GM12878 (cell line): ENCODE measurements around the gene STYXL1. TPM values are rescaled to one million over a fixed set of nuclear protein-coding genes. Genes with fewer than 3 reads are reported as not detected.
"Not testable (repeated sequence)": the region's sequence is repeated elsewhere in the genome, so short reads cannot be mapped to it uniquely, and the experiment has no call there.

ENCODE experiments used
- ATAC-seq: fragments of 200-7000 bp; cut with Tn5 transposase; 3 replicates; pipeline ENCODE4 v1.9.1; 2020; ENCODE audit warnings: mild to moderate bottlenecking, moderate library complexity
- BruUV-seq: library from RNA; stranded (reverse); fragments of 400-500 nt; replicated peaks from 2 replicates; lab custom pipeline; 2021; lab: Mats Ljungman, UMichigan
- CTCF ChIA-PET: fragments of 300-600 bp; sonication (Branson Sonifier 250); formaldehyde crosslinking; extraction: SDS; loops from one replicate; lab custom pipeline; 2021; ENCODE audit warnings: inconsistent platforms; lab: Yijun Ruan, JAX
- POLR2A ChIA-PET: fragments of 350-600 bp; formaldehyde crosslinking; extraction: SDS; loops from one replicate; lab custom pipeline; 2021; ENCODE audit warnings: inconsistent platforms; lab: Charles Lee
- RAD21 ChIA-PET: fragments of 300-600 bp; sonication (Branson Sonifier 250); formaldehyde crosslinking; loops from one replicate; lab custom pipeline; 2023; ENCODE audit warnings: antibody characterized with exemption; ENCODE audit not compliant: unreplicated experiment; lab: Charles Lee
- SMC1A ChIA-PET: fragments of 300-600 bp; sonication (Branson Sonifier 250); formaldehyde crosslinking; loops from one replicate; lab custom pipeline; 2023; ENCODE audit not compliant: unreplicated experiment, uncharacterized antibody; lab: Charles Lee
- DNase-seq: peaks from one replicate; pipeline ENCODE4 v3.0.0-alpha.2; 2011; ENCODE audit warnings: low read depth, low spot score
- FAIRE-seq: peaks from 3 replicates; lab custom pipeline; 2011; peaks lifted over from hg19 to GRCh38; lab: Jason Lieb, UNC
- H2AFZ ChIP-seq: 2 replicates; pipeline ENCODE4 v1.6.0; 2011; ENCODE audit warnings: low read depth, low read length, control low read depth; ENCODE audit not compliant: control insufficient read depth
- H3K27ac ChIP-seq: 2 replicates; pipeline ENCODE4 v1.5.1; 2011; ENCODE audit warnings: control low read depth; ENCODE audit not compliant: control insufficient read depth, insufficient read depth
- H3K27me3 ChIP-seq, 2 experiments: replicated peaks in 1 of 2; 2 replicates each; pipeline versions ENCODE4 v1.6.0 to v1.6.1; 2011; ENCODE audit warnings: low read length in 1 of 2; ENCODE audit not compliant: control insufficient read depth in 2 of 2, insufficient read depth in 2 of 2
- H3K36me3 ChIP-seq, 2 experiments: 2 replicates each; pipeline ENCODE4 v1.5.1; 2011; ENCODE audit warnings: low read length in 1 of 2; ENCODE audit not compliant: control insufficient read depth in 2 of 2, insufficient read depth in 2 of 2
- H3K4me1 ChIP-seq: 2 replicates; pipeline ENCODE4 v1.6.1; 2011; ENCODE audit warnings: mild to moderate bottlenecking, low read length, moderate library complexity, mixed read lengths; ENCODE audit not compliant: control insufficient read depth, insufficient read depth
- H3K4me2 ChIP-seq: 2 replicates; pipeline ENCODE4 v1.6.0; 2011; ENCODE audit warnings: control low read depth; ENCODE audit not compliant: control insufficient read depth, insufficient read depth
- H3K4me3 ChIP-seq: fragments of 200-600 bp; sonication (generic); 2 replicates; pipeline ENCODE4 v1.5.1; 2016
- H3K79me2 ChIP-seq: 2 replicates; pipeline ENCODE4 v1.6.0; 2011; ENCODE audit warnings: low read length; ENCODE audit not compliant: control insufficient read depth, insufficient read depth
- H3K9ac ChIP-seq: 2 replicates; pipeline ENCODE4 v1.8.0; 2011; ENCODE audit warnings: low read length, control low read depth, mixed read lengths; ENCODE audit not compliant: control insufficient read depth, insufficient read depth
- H3K9me3 ChIP-seq: replicated peaks from 3 replicates; pipeline ENCODE4 v1.5.1; 2011; ENCODE audit warnings: mild to moderate bottlenecking, low read length; ENCODE audit not compliant: control insufficient read depth, insufficient read depth
- H4K20me1 ChIP-seq: 2 replicates; pipeline ENCODE4 v1.6.0; 2011; ENCODE audit not compliant: control insufficient read depth, insufficient read depth
- FOXM1 ChIP-seq: IDR thresholded peaks from 2 replicates; pipeline ENCODE4 v1.6.1; 2012; ENCODE audit warnings: low read depth, mild to moderate bottlenecking, inconsistent platforms, low read length, moderate library complexity
- HDAC2 ChIP-seq: fragments of 200-600 bp; sonication (generic); IDR thresholded peaks from 2 replicates; pipeline ENCODE4 v1.6.1; 2017
- IRF4 ChIP-seq: IDR thresholded peaks from 2 replicates; pipeline ENCODE4 v1.6.1; 2011; ENCODE audit warnings: low read depth, low read length
- POLR2AphosphoS2 ChIP-seq: IDR thresholded peaks from 2 replicates; pipeline ENCODE4 v1.6.1; 2011; ENCODE audit warnings: low read depth, mild to moderate bottlenecking, low read length, improper control_type of control experiment, moderate library complexity
- SIN3A ChIP-seq: IDR thresholded peaks from 2 replicates; pipeline ENCODE4 v1.6.1; 2012; ENCODE audit warnings: low read depth, low read length, improper control_type of control experiment
- SP1 ChIP-seq: IDR thresholded peaks from one replicate; pipeline ENCODE4 v1.6.1; 2011; ENCODE audit warnings: low read depth, low read length
- SREBF2 ChIP-seq: IDR thresholded peaks from 2 replicates; pipeline ENCODE4 v1.6.1; 2012; ENCODE audit warnings: mild to moderate bottlenecking, low read length
- WGBS: methylation state at CpG from one replicate; pipeline ENCODE4 v1.1.6; 2016; ENCODE audit warnings: low lambda C conversion rate; ENCODE audit not compliant: insufficient replicate concordance, insufficient coverage; ENCODE audit errors: missing lambda C conversion rate; 5-methylcytosine and 5-hydroxymethylcytosine counted together
- in situ Hi-C: fragments of 300-500 bp; cut with MboI; formaldehyde crosslinking; loops from 9 replicates; pipeline ENCODE4 v1.14.3; 2018; ENCODE audit warnings: mixed read lengths
- intact Hi-C: fragments of 100-400 bp; cut with micrococcal nuclease; formaldehyde crosslinking; loops from one replicate; pipeline ENCODE4 v1.14.2; 2022; ENCODE audit not compliant: unreplicated experiment
- polyA plus RNA-seq, 11 experiments: library from polyadenylated mRNA; depleted of rRNA in 4 of 11; unstranded in 6 of 11; stranded (reverse) in 5 of 11; fragments of >200 nt; fragmentation: Nextera tagmentation in 4 of 11; fragmentation: Illumina TruSeq in 1 of 11; extraction: Ambion mirVana in 4 of 11; extraction: Trizol in 1 of 11; gene quantifications; 1 replicate in 1 of 11; 2 replicates in 10 of 11; pipeline versions ENCODE4 v1.2.1 to v1.2.3, GENCODE V29; 2011 to 2016; ENCODE audit warnings: inconsistent platforms in 2 of 11, missing spikeins in 2 of 11, low read depth in 1 of 11
- total RNA-seq, 4 experiments: library from RNA; depleted of rRNA in 3 of 4; stranded (reverse); fragments of >200 nt in 3 of 4; fragmentation: Illumina TruSeq in 1 of 4; extraction: Trizol in 1 of 4; gene quantifications; 2 replicates each; pipeline versions ENCODE4 v1.2.1 to v1.2.3, GENCODE V29; 2013 to 2021
- TF ChIP-seq, protein P1 (sequence below), 3 experiments: IDR thresholded peaks in 2 of 3; conservative IDR thresholded peaks in 1 of 3; 2 replicates each; pipeline ENCODE4 v1.5.1; 2011; ENCODE audit warnings: low read depth in 3 of 3, low read length in 3 of 3, mild to moderate bottlenecking in 3 of 3, control low read depth in 2 of 3, moderate library complexity in 2 of 3, inconsistent platforms in 1 of 3, mixed read lengths in 1 of 3; ENCODE audit not compliant: control insufficient read depth in 2 of 3, insufficient read depth in 1 of 3; ENCODE audit errors: extremely low read depth in 1 of 3
- TF ChIP-seq, protein P2 (sequence below): fragments of 450-650 bp; IDR thresholded peaks from 2 replicates; pipeline ENCODE4 v1.6.1; 2016; ENCODE audit warnings: mild to moderate bottlenecking

Gene STYXL1
- total and polyA plus RNA-seq, 10 of the 15 experiments (the other 5 are each of a cell fraction or from before 2014, with no cell fraction given), result 18.4 to 65.9 (median 40.7) TPM

DNA sequence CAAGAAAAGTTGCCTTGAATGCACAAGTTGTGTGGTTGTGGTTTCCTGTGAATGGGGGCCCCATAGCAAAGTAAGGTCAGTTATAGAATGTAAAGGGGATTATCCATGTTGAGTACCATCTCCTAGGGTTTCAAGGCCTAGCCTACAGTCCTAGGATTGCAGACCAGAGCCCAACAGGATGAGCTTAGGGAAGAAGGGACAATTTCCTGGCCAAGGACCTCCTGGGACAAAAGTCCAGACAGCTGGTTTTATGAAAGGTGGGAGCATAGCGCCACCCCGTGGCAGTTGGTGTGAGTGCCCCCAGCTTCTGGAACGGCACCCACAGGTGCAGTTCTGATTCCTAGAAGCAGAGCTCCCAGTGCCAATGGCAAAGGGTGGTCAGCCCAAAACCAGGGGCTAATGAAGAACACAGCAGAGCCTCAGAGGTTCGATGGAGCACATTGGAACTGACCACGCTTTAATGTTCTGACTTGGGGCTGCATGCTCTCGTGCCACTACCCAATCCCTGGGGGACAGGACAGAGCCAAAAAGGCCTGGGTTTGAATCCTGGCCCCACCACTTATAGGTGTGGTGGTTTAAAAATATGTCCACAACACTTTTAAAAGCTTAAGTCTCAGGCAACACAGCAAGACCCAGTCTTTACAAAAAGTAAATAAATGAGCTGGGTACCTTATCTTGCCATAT lies 27.6 kb downstream of the STYXL1 start (continued):
- TF ChIP-seq FOXM1 (peak; percentile 54; the same call in 1 of the 2 replicates), SREBF2 (no peak), IRF4 (peak; percentile 39; the same call in 1 of the 2 replicates), POLR2AphosphoS2 (no peak), SIN3A (no peak), HDAC2 (no peak), SP1 (peak; percentile 23)
- TF ChIP-seq, protein P1, sequence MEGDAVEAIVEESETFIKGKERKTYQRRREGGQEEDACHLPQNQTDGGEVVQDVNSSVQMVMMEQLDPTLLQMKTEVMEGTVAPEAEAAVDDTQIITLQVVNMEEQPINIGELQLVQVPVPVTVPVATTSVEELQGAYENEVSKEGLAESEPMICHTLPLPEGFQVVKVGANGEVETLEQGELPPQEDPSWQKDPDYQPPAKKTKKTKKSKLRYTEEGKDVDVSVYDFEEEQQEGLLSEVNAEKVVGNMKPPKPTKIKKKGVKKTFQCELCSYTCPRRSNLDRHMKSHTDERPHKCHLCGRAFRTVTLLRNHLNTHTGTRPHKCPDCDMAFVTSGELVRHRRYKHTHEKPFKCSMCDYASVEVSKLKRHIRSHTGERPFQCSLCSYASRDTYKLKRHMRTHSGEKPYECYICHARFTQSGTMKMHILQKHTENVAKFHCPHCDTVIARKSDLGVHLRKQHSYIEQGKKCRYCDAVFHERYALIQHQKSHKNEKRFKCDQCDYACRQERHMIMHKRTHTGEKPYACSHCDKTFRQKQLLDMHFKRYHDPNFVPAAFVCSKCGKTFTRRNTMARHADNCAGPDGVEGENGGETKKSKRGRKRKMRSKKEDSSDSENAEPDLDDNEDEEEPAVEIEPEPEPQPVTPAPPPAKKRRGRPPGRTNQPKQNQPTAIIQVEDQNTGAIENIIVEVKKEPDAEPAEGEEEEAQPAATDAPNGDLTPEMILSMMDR (IDR thresholded peaks at IDR 0.05 in 2 of 3, conservative IDR thresholded peaks at IDR 0.05 in 1 of 3; ENCODE audit: control insufficient read depth in 2 of 3, extremely low read depth in 1 of 3, insufficient read depth in 1 of 3, low read depth in 3 of 3, low read length in 3 of 3), result peak; percentile 89 to 94 (median 92)
- TF ChIP-seq, protein P2, sequence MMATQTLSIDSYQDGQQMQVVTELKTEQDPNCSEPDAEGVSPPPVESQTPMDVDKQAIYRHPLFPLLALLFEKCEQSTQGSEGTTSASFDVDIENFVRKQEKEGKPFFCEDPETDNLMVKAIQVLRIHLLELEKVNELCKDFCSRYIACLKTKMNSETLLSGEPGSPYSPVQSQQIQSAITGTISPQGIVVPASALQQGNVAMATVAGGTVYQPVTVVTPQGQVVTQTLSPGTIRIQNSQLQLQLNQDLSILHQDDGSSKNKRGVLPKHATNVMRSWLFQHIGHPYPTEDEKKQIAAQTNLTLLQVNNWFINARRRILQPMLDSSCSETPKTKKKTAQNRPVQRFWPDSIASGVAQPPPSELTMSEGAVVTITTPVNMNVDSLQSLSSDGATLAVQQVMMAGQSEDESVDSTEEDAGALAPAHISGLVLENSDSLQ, result no peak

DNA sequence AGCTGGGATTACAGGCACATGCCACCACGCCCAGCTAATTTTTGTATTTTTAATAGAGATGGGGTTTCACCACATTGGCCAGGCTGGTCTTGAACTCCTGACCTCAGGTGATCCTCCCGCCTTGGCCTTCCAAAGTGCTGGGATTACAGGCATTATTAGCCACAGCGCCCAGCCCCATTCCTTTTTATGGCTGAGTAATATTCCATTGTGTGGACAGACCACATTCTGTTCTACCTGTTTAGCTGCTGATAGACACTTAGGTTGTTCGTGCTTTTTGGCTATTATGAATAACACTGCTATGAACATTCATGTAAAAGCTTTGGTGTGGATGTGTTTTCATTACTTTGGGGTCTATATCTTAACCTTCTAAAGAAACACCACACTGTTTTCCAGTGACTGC lies 29.3 kb downstream of the STYXL1 start:
- ATAC-seq, H3K27ac ChIP-seq, H2AFZ ChIP-seq, H3K79me2 ChIP-seq, H3K4me2 ChIP-seq, H3K27me3 ChIP-seq, H4K20me1 ChIP-seq, FAIRE-seq, BruUV-seq, in situ Hi-C loops, H3K4me1 ChIP-seq, H3K9me3 ChIP-seq, H3K4me3 ChIP-seq, DNase-seq, H3K9ac ChIP-seq: not testable (repeated sequence)
- ChIA-PET RAD21 (interaction anchor here (2.5 to 6.4 kb wide), 4 partner anchors 9 to 153 kb away, joined by 11 to 115 read pairs (median 17); partner anchors contain the start of genes MDH2, RHBDD2 and STYXL1), SMC1A (interaction anchor here (1.4 kb wide), 1 partner anchor 153 kb away, joined by 5 read pairs; no protein-coding TSS in a partner anchor), CTCF (interaction anchor here (1.2 to 7.7 kb wide), 6 partner anchors 7 to 256 kb away, joined by 4 to 247 read pairs (median 16); no protein-coding TSS in a partner anchor), POLR2A (interaction anchor here (2.0 kb wide), 1 partner anchor 152 kb away, joined by 9 read pairs; no protein-coding TSS in a partner anchor)
- intact Hi-C loops, result loop anchor here (10.0 kb wide), 1 partner anchor 244 kb away; the partner anchor contains the start of gene CCL26
- WGBS, result 92% methylated on average over 4 of the region's 4 CpGs
- H3K36me3 ChIP-seq, result peaks cover 0 to 11% of the 10 kb centered on the region in 2 experiments; a peak in 2 of 4 replicates
